ENCODE data around the gene GLB1L2.

Gene GLB1L2

GRCh38 chr11:134372961-134373360, 41.2 kb downstream of the GLB1L2 start:
- no peak overlapping the region for H3K27ac ChIP-seq
- no peak for TF ChIP-seq CTCF (IDR thresholded peaks at IDR 0.05)
- H3K4me3 ChIP-seq: no peak overlapping the region
- DNase-seq (ENCODE audit: low spot score): no peak

- no peak overlapping the region for H3K4me3 ChIP-seq
- no peak overlapping the region for H3K27ac ChIP-seq
- no peak for TF ChIP-seq CTCF (IDR thresholded peaks at IDR 0.05)
- DNase-seq (ENCODE audit: low spot score): no peak
Observed at GRCh38 chr11:134373591-134374052, 41.8 kb downstream of the GLB1L2 start.

- DNase-seq (ENCODE audit: low spot score): no peak
- no peak for TF ChIP-seq CTCF (IDR thresholded peaks at IDR 0.05)
Observed at GRCh38 chr11:134374171-134374570, 42.4 kb downstream of the GLB1L2 start.

GRCh38 chr11:134374891-134375550, 43.2 kb downstream of the GLB1L2 start:
- TF ChIP-seq CTCF (IDR thresholded peaks at IDR 0.05): no peak
- no peak overlapping the region for H3K4me3 ChIP-seq
- no peak overlapping the region for H3K27ac ChIP-seq
- no peak for DNase-seq (ENCODE audit: low spot score)

More at GRCh38 chr11:134374171-134374570, 42.4 kb downstream of the GLB1L2 start:
- Histone ChIP-seq H3K27ac (no peak overlapping the region), H3K4me3 (no peak overlapping the region)

- no peak overlapping the region for H3K4me3 ChIP-seq
- no peak for DNase-seq (ENCODE audit: low spot score)
- no peak for TF ChIP-seq CTCF (IDR thresholded peaks at IDR 0.05)
- no peak overlapping the region for H3K27ac ChIP-seq
Observed at GRCh38 chr11:134376150-134376921, 44.5 kb downstream of the GLB1L2 start.

GRCh38 chr11:134377876-134378275, 46.1 kb downstream of the GLB1L2 start:
- no peak overlapping the region for H3K27ac ChIP-seq
- no peak for TF ChIP-seq CTCF (IDR thresholded peaks at IDR 0.05)
- H3K4me3 ChIP-seq: no peak overlapping the region
- no peak for DNase-seq (ENCODE audit: low spot score)

GRCh38 chr11:134379241-134379640, 47.5 kb downstream of the GLB1L2 start:
- Histone ChIP-seq H3K27ac (no peak overlapping the region), H3K4me3 (no peak overlapping the region)
- DNase-seq (ENCODE audit: low spot score): no peak
- TF ChIP-seq CTCF (IDR thresholded peaks at IDR 0.05): no peak

All from coronary artery (tissue), 2 donors.